Measurements from ENCODE around the gene PITPNM1.

The PITPNM1 gene

GRCh38 chr11:67448220-67448609 lies 56.9 kb downstream of the PITPNM1 start:
- no peak for DNase-seq (ENCODE audit: low read depth)
- no peak overlapping the region for H3K4me3 ChIP-seq (ENCODE audit: low read depth, low read length)
- TF ChIP-seq MYC (IDR thresholded peaks at IDR 0.05; ENCODE audit: low read depth, low read length) (no peak), MAX (IDR thresholded peaks at IDR 0.05; ENCODE audit: low read depth, low read length) (no peak), POLR2A (IDR thresholded peaks at IDR 0.05; ENCODE audit: extremely low read depth, insufficient read length) (no peak), CTCF (IDR thresholded peaks at IDR 0.05; ENCODE audit: low read depth, low read length) (no peak)

- no peak for TF ChIP-seq MYC (IDR thresholded peaks at IDR 0.05; ENCODE audit: low read depth, low read length)
- no peak for TF ChIP-seq MAX (IDR thresholded peaks at IDR 0.05; ENCODE audit: low read depth, low read length)
- TF ChIP-seq CTCF (IDR thresholded peaks at IDR 0.05; ENCODE audit: low read depth, low read length) = no peak
- TF ChIP-seq POLR2A (IDR thresholded peaks at IDR 0.05; ENCODE audit: extremely low read depth, insufficient read length) = peak; percentile 3
- H3K4me3 ChIP-seq (ENCODE audit: low read depth, low read length) = no peak overlapping the region
- no peak for DNase-seq (ENCODE audit: low read depth)
Observed at GRCh38 chr11:67445515-67445914, 59.6 kb downstream of the PITPNM1 start.

- H3K4me3 ChIP-seq (ENCODE audit: low read depth, low read length) = no peak overlapping the region
- peak; percentile 38 for DNase-seq (ENCODE audit: low read depth)
- no peak for TF ChIP-seq CTCF (IDR thresholded peaks at IDR 0.05; ENCODE audit: low read depth, low read length)
- no peak for TF ChIP-seq MAX (IDR thresholded peaks at IDR 0.05; ENCODE audit: low read depth, low read length)
- TF ChIP-seq MYC (IDR thresholded peaks at IDR 0.05; ENCODE audit: low read depth, low read length) = no peak
- TF ChIP-seq POLR2A (IDR thresholded peaks at IDR 0.05; ENCODE audit: extremely low read depth, insufficient read length) = no peak
Observed at GRCh38 chr11:67442504-67443404, 62.4 kb downstream of the PITPNM1 start.
